GM19452 (cell line): ENCODE measurements around the gene RERE.

ENCODE experiments used
- ATAC-seq: cut with Tn5 transposase; IDR thresholded peaks from one replicate; pipeline ENCODE4 v1.9.1; 2021; ENCODE audit not compliant: unreplicated experiment

Gene RERE

DNA sequence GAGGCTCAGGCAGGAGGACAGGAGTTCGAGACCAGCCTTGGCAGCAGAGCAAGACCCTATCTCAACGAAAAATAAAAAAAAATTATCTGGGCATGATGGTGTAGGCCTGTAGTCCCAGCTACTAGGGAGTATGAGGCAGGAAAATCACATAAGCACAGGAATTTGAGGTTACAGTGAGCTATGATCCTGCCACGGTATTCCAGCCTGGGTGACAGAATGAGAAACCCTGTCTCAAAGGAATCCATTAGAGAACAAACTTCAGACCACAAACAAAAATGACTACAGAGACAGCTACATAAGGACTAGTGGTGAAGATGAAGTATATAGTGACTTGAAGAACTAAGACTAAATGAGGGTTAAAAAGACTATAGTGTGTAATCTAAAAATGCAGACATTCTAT lies 233.1 kb downstream of the RERE start:
- ATAC-seq, result no peak

- ATAC-seq, result no peak
Observed at GRCh38 chr1:8583031-8583430, 234.4 kb downstream of the RERE start.

- no peak for ATAC-seq
Observed at GRCh38 chr1:8580566-8580965, 236.9 kb downstream of the RERE start.

DNA sequence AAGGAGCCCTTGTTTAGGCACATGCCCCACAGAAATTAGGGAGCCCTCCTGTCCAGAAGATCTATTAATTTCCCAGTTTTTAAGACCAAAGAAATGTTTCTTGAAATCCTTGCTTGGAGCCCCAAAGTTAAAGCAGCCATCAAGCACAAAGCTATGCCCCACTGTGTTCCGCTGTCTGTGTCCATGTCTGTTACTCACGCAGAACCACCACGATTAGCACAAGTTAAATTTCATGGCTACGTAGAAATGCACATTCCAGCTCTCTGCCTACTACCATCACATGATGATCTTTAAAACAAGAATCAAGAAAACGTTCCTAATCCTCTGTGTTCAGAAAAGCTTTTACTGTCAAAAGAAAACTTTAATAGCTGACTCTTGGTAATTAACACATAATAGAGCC lies 238.5 kb downstream of the RERE start:
- no peak for ATAC-seq

GRCh38 chr1:8578132-8578877 lies 239.1 kb downstream of the RERE start:
- no peak for ATAC-seq

DNA sequence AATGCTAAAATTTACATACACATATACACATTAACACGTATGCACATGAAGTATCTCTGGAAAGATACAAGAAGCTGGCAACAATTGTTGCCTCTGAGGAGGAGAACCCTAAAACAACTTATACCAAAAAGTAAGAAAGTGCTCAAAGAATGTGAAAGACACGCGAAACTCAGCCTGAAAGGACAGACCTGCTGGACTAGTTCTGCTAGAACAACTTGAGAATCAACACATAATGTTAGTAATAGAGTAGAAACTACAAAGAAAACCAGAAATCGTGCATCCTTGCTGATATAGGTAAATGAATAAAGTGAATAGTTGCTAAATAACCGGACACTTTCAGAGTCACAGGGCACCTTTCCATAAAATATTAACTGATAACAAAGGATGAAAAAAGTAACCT lies 242.5 kb downstream of the RERE start:
- no peak for ATAC-seq

GRCh38 chr1:8572106-8572505 lies 245.3 kb downstream of the RERE start:
- no peak for ATAC-seq

GRCh38 chr1:8571200-8571984 lies 246.0 kb downstream of the RERE start:
- ATAC-seq, result no peak

DNA sequence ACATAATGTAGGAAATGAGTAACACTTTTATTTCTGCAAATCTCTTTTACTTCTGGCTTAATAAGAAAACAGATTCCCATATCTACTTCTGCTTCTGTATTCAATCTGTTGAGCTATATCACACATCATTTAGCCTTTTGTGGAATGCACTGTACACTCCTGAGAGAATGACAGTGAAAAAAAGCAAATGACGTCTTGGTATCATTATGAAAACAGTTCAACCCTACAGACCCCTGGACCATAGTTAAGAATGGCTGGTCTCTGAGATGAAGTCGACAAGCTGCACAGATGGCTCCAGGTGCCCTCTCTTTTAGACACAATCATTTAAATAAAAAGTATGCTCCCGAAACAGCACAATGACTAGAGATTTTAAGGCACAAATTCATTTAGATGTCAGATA lies 247.0 kb downstream of the RERE start:
- no peak for ATAC-seq

- no peak for ATAC-seq
Observed at GRCh38 chr1:8569242-8569641, 248.2 kb downstream of the RERE start.

DNA sequence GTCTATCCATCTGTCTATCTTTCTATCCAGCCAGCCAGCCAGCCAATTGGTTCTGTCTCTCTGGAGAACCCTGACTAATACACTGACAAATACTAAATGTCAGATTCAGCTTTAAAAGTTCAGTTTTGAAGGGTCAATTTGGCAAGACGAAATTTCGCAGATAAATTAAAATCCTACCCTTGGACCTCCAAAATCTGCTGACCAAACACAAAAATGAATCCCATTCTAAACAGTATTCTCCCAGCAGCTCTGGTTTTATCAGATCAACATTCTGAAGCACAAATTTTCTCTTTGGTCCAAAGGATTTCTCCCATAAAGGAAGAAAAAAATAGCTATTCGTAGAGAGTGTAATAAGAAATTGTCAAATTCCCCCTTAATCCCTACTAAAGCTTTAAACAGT lies 248.6 kb downstream of the RERE start:
- no peak for ATAC-seq

- no peak for ATAC-seq
Observed at GRCh38 chr1:8567146-8567545, 250.3 kb downstream of the RERE start.

- no peak for ATAC-seq
Observed at GRCh38 chr1:8565802-8566201, 251.6 kb downstream of the RERE start.

- no peak for ATAC-seq
Observed at GRCh38 chr1:8563944-8564537, 253.4 kb downstream of the RERE start.

GRCh38 chr1:8562881-8563865 lies 254.3 kb downstream of the RERE start:
- no peak for ATAC-seq

GRCh38 chr1:8562222-8562621 lies 255.2 kb downstream of the RERE start:
- ATAC-seq, result no peak

- peak; percentile 50 for ATAC-seq
Observed at GRCh38 chr1:8560611-8561544, 256.6 kb downstream of the RERE start.

DNA sequence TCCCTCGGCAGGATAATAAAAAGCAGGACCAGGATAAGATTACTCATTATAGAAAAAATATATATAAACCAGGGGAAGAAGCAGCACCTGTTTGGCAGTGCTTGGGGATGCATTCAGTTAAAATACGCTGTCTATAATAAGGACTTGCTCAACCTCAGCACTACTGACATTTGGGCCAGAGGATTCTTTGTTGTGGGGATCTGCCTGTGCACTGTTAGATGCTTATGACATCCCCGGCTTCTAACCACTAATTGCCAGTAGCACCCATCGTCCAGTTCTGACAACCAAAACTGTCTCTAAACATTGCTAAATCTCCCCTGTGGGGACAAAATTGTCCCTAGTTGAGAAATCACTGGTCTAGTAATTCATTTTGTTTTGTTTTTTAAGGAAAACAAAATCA lies 257.4 kb downstream of the RERE start:
- no peak for ATAC-seq

GRCh38 chr1:8555582-8555981 lies 261.9 kb downstream of the RERE start:
- no peak for ATAC-seq
